Endothelial cell of umbilical vein (primary cell): Measurements from ENCODE around the gene GFER.

ENCODE experiments used
- CTCF ChIP-seq, 2 donors: IDR thresholded peaks; 1 replicate in 1 of 2; 2 replicates in 1 of 2; pipeline ENCODE4 v1.5.1; 2011; ENCODE audit warnings: low read length in 2 of 2, mild to moderate bottlenecking in 2 of 2, moderate library complexity in 2 of 2, control low read depth in 1 of 2, inconsistent platforms in 1 of 2, low read depth in 1 of 2; ENCODE audit not compliant: insufficient read depth in 1 of 2; ENCODE audit errors: extremely low read depth in 1 of 2
- MYC ChIP-seq: IDR thresholded peaks from one replicate; pipeline ENCODE4 v1.6.1; 2011; ENCODE audit warnings: mild to moderate bottlenecking, low read depth, low read length
- POLR2A ChIP-seq: IDR thresholded peaks from 2 replicates; pipeline ENCODE4 v1.6.1; 2012; ENCODE audit warnings: low read depth, mild to moderate bottlenecking, control low read depth, low read length
- POLR2AphosphoS5 ChIP-seq: IDR thresholded peaks from 2 replicates; pipeline ENCODE4 v1.6.1; 2012; ENCODE audit warnings: low read depth, mild to moderate bottlenecking, control low read depth, low read length, moderate library complexity; ENCODE audit not compliant: insufficient read depth

GRCh38 chr16:1974157-1975070 lies 9.6 kb upstream of the GFER start:
- TF ChIP-seq MYC = no peak
- no peak for TF ChIP-seq CTCF (IDR thresholded peaks at IDR 0.05; ENCODE audit: extremely low read depth in 1 of 2, insufficient read depth in 1 of 2, low read depth in 1 of 2, low read length in 2 of 2)
- TF ChIP-seq POLR2A = no peak
- TF ChIP-seq POLR2AphosphoS5 = no peak
